Measurements from ENCODE around the gene ACKR4.
"Not testable (repeated sequence)": the region's sequence is repeated elsewhere in the genome, so short reads cannot be mapped to it uniquely, and the experiment has no call there.

Gene ACKR4

DNA sequence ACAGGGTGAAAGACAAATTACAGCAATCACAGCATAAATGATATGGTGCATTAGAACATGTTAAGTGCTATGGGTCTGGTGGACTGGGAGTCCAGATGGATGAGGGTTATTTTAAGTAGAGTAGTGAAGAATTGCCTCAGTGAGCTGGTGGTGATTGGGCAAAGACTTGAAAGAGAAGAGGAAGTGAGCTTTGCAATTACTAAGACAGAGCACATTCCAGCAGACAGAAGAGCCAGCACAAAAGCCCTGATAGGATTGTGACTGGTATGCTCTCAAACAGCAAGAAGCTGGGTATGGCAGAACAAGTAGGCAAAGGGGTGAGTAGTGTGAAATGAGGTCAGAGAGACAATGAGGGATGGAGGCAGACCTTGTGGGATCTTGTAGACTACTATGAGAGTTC, 2.1 kb upstream of the ACKR4 start:
- no peak for DNase-seq

DNA sequence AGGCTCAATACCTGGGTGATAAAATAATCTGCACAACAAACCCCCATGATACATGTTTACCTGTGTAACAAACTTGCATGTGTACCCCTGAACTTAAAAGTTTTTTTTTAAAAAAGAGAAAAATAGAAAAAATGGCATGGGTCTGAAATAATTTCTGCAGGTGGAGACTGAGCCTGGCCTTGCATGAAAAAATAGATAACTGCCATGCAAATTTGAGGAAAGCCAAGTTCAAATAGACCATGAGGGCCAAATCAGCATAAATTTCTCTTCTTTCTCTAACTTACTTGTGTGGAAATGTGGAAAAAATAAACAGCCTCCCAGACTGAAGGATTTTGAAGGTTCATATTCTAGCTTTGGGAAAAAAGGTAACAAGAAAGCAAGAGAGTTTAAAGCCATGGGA, 744 bp upstream of the ACKR4 start:
- no peak for DNase-seq

DNA sequence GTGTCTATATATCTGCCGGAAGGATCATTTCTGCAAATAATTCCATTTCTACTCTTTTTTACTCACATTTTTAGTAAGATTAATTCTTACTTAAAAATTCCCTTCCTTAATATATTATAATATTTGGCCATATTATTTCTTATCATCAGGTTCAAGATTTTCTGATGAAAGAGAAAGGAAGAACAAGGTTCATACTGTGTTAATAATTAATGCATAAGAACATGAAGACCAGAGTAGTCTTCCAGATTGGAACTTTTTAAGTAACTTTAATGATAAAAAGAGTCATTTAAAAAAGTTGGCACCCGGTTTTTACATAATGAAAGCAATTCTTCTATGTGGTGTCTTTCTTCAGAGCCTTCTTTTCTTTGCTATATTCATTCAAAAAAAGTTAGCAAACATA, 590 bp downstream of the ACKR4 start:
- no peak for DNase-seq

- no peak for DNase-seq
These were observed 1.1 kb downstream of the ACKR4 start for GRCh38 chr3:132598181-132598580.

DNA sequence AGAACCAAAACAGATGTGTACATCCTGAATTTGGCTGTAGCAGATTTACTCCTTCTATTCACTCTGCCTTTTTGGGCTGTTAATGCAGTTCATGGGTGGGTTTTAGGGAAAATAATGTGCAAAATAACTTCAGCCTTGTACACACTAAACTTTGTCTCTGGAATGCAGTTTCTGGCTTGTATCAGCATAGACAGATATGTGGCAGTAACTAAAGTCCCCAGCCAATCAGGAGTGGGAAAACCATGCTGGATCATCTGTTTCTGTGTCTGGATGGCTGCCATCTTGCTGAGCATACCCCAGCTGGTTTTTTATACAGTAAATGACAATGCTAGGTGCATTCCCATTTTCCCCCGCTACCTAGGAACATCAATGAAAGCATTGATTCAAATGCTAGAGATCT, 3.5 kb downstream of the ACKR4 start:
- not testable (repeated sequence) for DNase-seq

DNA sequence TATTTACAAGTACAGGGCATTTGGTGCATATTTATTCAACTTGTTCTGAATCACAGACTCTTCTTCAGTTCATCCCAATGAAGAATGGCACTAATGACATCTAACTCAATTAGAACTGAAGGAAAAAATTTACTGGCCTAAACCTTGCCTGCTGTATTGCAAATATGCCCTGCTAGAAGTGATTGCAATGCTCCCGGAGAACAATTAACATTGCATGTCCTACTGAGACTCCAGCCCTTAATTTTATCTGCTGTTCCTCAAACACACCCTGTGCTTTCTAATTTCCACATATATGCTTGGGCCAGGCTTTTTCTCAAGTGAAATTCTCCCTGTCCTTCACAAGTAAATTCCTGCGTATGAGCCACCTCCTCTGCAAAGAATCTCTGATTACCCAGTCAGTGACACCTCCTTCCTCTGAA, 8.3 kb downstream of the ACKR4 start:
- no peak for DNase-seq

GRCh38 chr3:132606085-132606484, 9.0 kb downstream of the ACKR4 start:
- no peak for DNase-seq

GRCh38 chr3:132606620-132607019, 9.6 kb downstream of the ACKR4 start:
- DNase-seq = not testable (repeated sequence)

DNA sequence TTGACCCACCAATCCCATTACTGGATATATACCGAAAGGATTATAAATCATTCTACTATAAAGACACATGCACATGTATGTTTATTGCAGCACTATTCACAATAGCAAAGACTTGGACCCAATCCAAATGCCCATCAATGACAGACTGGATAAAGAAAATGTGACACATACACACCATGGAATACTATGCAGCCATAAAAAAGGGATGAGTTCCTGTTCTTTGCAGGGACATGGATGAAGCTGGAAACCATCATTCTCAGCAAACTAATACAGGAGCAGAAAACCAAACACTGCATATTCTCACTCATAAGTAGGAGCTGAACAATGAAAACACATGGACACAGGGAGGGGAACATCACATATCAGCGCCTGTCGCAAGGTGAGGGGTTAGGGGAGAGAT, 18.2 kb downstream of the ACKR4 start:
- not testable (repeated sequence) for DNase-seq

GRCh38 chr3:132615881-132616280, 18.8 kb downstream of the ACKR4 start:
- DNase-seq = no peak

DNA sequence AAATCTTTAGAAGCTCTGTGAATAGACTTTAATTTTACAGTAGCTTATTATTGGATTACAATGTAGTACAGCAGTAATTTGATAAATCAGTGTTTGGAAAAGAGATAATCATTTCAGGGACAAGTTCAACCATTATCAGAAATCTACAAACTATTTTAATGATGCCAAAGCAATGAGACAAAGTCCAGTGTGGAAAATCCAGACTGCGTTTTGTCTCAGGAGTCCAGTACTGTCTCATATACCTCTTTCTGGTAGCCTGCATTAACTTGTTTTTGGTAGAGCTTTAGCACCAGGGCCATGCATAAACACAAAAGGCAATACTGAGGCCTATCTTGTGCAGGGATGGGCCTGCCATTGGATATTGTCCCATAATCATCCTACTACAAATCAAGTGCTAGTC, 19.7 kb downstream of the ACKR4 start:
- DNase-seq = no peak

GRCh38 chr3:132622148-132622547, 25.1 kb downstream of the ACKR4 start:
- DNase-seq = no peak

- no peak for DNase-seq
These were observed 25.7 kb downstream of the ACKR4 start for GRCh38 chr3:132622761-132623160.

DNA sequence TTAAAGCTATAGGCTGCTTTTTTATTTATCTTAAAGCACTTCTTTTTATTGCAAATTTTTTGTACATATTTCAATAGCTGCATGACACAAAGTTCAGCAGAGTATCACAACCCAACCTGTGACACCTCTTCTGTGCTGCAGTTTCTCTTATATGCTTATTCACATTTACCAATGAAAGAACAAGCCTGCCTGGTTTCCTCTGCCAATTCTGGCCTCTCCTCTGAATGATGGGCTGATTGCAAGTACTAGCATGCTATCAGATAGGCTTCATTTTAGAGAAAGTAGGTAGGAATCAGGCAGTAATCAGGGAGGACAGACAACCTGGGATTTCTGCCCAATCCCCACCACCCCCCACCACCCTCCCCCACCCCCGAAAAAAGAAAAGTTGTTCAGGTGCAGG, 26.6 kb downstream of the ACKR4 start:
- DNase-seq = no peak

DNA sequence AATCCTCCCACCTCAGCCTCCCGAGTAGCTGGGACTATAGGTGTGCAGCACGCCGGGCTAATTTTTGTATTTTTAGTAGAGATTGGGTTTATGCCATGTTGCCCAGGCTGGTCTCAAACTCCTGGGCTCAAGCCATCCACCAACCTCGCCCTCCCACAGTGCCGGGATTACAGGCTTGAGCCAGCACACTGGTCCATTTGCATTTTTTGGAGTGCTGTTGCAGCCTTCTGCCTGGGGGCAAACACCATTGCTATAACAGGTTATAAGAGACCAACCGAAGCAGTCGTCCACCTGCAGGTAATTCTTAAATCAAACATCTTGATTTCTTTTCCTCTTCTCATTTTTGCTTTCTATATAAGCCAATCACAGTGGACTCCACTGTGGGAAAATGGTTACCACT, 27.7 kb downstream of the ACKR4 start:
- DNase-seq = no peak

DNA sequence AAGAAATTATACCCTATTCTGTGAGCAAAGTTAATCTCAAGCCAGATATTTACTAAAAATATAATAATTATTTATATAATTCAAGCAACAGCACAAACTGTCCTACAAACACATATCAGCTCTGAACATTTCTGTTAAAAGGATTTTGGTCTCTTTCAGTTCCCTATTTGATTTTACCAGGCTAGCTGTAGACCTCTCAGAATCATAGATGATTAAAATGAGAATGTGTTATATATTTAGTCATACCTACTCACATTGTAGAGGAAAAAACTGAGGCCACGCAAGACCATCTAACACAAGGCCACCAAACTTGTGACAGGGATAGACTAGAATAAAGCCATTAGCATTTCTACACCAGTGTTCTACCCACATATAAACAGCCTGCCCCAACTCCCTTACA, 28.5 kb downstream of the ACKR4 start:
- DNase-seq = no peak

- no peak for DNase-seq
These were observed 29.9 kb downstream of the ACKR4 start for GRCh38 chr3:132626955-132627354.

GRCh38 chr3:132628157-132628556, 31.1 kb downstream of the ACKR4 start:
- DNase-seq = no peak

DNA sequence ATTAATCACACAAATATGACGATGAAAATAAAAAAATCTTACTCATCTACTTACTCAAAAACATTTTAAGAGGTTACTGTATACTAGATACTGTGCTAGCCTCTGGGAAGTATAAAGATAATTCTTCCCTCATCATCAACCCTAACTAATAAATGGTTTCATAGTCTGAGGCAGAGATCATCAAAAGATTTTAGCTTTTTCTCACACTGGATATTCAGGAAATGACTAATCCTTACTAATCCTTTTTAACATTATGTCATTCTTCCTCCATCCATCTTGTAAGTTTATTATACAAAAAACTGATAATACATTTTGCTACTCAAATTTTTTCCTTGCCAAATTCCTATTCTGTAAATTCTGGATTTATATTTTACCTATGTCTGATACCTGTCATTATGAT, 32.9 kb downstream of the ACKR4 start:
- DNase-seq = no peak

DNA sequence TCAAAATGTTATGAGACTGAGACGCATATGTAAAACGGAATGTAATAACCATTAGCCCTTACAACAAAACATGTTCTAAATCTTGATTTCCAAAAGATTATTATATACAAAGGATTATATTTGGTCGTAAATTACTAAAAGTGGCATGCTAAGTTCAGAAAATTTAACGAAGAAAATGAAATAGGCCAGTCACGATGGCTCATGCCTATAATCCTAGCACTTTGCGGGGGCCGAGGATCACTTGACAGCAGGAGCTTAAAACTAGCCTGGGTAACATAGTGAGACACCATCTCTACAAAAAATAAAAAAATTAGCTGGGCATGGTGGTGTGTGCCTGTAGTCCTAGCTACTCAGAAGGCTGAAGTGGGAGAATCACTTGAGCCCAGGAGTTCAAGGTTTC, 33.5 kb downstream of the ACKR4 start:
- no peak for DNase-seq

DNA sequence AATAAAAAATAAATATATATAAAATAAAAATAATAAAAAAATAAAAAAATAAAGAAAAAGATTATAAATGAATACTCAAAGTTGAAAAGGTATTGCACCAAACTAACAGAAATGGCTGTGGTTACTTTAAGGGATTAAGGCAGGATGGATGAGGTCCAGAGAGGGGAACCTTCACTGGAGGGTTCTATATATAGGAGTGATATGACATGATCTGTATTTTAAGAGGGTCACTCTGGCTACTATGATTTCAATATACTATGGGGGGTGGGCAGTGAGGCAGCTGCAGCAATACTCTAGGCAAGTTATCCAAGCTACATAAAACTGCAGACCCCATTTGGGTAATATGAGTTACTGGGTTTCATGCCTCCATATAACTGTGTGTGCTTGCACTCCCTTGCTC, 38.0 kb downstream of the ACKR4 start:
- DNase-seq = no peak

DNA sequence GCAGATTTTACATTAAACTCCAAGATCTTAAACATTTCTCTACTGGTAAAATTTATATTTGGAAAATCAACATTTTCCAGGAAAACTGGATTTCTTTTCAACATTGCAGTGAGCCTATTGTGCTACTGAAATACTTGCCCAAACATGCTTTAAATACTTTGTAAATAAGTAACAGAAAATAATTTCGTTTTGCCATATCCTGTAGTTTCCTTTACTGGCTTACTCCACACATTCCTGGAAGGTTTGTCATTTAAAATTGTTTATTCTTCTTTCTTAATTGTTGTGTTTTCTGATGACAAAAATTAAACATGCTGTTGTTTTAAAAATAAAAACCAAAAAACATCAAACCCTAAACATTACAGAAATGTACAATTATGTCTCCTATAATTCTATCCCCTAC, 40.5 kb downstream of the ACKR4 start:
- no peak for DNase-seq

GRCh38 chr3:132638706-132639105, 41.6 kb downstream of the ACKR4 start:
- no peak for DNase-seq

DNA sequence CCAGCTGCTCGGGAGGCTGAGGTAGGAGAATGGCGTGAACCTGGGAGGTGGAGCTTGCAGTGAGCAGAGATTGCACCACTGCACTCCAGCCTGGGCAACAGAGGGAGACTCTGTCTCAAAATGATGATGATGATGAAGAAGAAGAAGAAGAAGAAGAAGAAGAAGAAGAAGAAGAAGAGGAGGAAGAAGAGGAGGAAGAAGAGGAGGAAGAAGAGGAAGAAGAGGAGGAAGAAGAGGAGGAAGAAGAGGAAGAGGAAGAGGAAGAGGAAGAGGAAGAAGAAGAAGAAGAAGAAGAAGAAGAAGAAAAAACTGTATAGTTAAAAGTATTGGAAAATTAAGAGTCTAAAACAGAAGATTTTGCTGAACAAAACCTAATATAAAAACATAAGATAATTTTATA, 44.4 kb downstream of the ACKR4 start:
- DNase-seq = not testable (repeated sequence)

DNA sequence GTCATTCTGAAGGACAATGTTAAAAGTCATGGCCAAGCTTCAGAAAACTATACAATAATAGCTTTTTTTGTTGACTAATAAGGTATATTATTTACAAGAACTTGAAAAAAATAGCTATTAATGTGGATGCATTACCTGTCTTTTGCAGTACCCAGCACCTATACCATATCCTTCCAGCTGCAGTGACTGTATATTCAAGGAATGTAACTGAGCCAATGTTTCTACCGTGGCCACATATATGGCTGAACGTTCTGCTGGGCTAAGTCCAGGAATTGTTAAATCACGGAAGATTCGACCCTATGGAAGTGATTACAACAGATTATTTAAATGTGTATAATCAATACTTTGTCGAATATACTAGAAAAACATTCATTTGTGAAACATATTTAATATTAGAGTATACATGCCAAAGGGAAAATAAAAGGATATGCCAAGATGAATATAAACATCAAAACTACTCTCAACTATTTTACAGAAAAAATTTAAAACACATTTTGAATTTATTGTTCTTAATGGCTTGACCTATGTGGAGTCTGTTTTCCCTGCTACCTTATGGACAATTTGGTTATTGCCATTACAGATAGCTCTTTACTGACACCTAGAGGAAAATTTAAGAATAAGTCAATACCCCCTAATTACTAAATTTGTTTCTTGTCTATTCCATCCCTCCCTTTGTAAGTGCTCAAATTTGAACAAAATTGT, 44.9 kb downstream of the ACKR4 start:
- DNase-seq = no peak

DNA sequence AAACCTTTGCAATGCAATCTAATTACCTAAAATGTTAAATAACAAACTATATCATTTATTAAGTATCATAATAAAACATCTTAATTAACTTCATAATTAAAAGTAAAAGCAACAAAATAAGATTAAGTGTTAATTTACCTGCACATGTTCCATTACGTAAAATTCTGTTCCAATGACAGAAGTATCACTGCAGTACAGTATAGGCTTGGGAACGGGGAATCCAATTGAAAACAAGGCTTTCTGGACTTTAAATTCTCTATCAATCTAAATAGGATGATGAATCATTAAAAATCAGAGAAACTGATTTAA, 45.4 kb downstream of the ACKR4 start:
- no peak for DNase-seq
